IMR-90 (cell line): Measurements from ENCODE around the gene ARFGEF3. TPM values are rescaled to one million over a fixed set of nuclear protein-coding genes. Genes with fewer than 3 reads are reported as not detected.

Experiments used
- ATAC-seq: fragments of 200-7000 bp; cut with Tn5 transposase; 2 replicates; pipeline ENCODE4 v1.9.1; 2020; ENCODE audit warnings: low read depth, mild to moderate bottlenecking, moderate library complexity
- BruUV-seq: library from RNA; stranded (reverse); fragments of 400-500 nt; replicated peaks from 2 replicates; lab custom pipeline; 2021; lab: Mats Ljungman, UMichigan
- CTCF ChIA-PET: fragments of 300-600 bp; formaldehyde crosslinking; extraction: SDS; loops from one replicate; lab custom pipeline; 2021; ENCODE audit warnings: antibody characterized with exemption; lab: Yijun Ruan, JAX
- POLR2A ChIA-PET: fragments of 300-600 bp; sonication (Branson Sonifier 250); formaldehyde crosslinking; loops from one replicate; lab custom pipeline; 2022; ENCODE audit warnings: antibody characterized with exemption; ENCODE audit not compliant: unreplicated experiment; lab: Charles Lee
- DNase-seq: peaks from one replicate; pipeline ENCODE4 v3.0.0; 2013
- H2AFZ ChIP-seq: replicated peaks from 2 replicates; pipeline ENCODE3; 2013; ENCODE audit warnings: low read length, mild to moderate bottlenecking; ENCODE audit not compliant: poor library complexity
- H2AK5ac ChIP-seq: 2 replicates; pipeline ENCODE4 v1.6.1; 2013; ENCODE audit warnings: low read depth, low read length, inconsistent platforms
- H2AK9ac ChIP-seq: replicated peaks from 2 replicates; pipeline ENCODE3; 2013; ENCODE audit warnings: mild to moderate bottlenecking, low read depth, low read length, moderate library complexity; ENCODE audit not compliant: poor library complexity
- H2BK120ac ChIP-seq: 2 replicates; pipeline ENCODE4 v1.6.1; 2013; ENCODE audit warnings: low read depth, low read length, inconsistent platforms
- H2BK15ac ChIP-seq: 3 replicates; pipeline ENCODE4 v1.6.1; 2013; ENCODE audit warnings: low read depth, low read length, inconsistent platforms
- H2BK20ac ChIP-seq: 2 replicates; pipeline ENCODE4 v1.6.1; 2013; ENCODE audit warnings: low read depth, mild to moderate bottlenecking, inconsistent platforms, low read length, moderate library complexity
- H2BK5ac ChIP-seq: 2 replicates; pipeline ENCODE4 v1.6.1; 2013; ENCODE audit warnings: mild to moderate bottlenecking, low read depth, low read length, inconsistent platforms; ENCODE audit not compliant: poor library complexity, severe bottlenecking
- H3K14ac ChIP-seq: replicated peaks from 2 replicates; pipeline ENCODE4 v1.6.1; 2013; ENCODE audit warnings: low read depth, low read length, inconsistent platforms
- H3K18ac ChIP-seq: 2 replicates; pipeline ENCODE4 v1.6.1; 2013; ENCODE audit warnings: low read depth, low read length, control low read depth
- H3K23ac ChIP-seq: 2 replicates; pipeline ENCODE4 v1.6.1; 2013; ENCODE audit warnings: low read depth, low read length, inconsistent platforms
- H3K27ac ChIP-seq: 2 replicates; pipeline ENCODE4 v1.5.1; 2013; ENCODE audit warnings: mild to moderate bottlenecking, control low read depth, low read length; ENCODE audit not compliant: insufficient read depth
- H3K27me3 ChIP-seq: 2 replicates; pipeline ENCODE4 v1.6.1; 2013; ENCODE audit warnings: low read length; ENCODE audit not compliant: control insufficient read depth, insufficient read depth
- H3K36me3 ChIP-seq: 2 replicates; pipeline ENCODE4 v1.6.1; 2013; ENCODE audit warnings: low read length, mixed read lengths; ENCODE audit not compliant: control insufficient read depth, insufficient read depth
- H3K4ac ChIP-seq: 2 replicates; pipeline ENCODE4 v1.6.1; 2013; ENCODE audit warnings: low read depth, low read length, inconsistent platforms
- H3K4me1 ChIP-seq: 2 replicates; pipeline ENCODE4 v1.6.1; 2013; ENCODE audit warnings: low read length, mixed read lengths; ENCODE audit not compliant: control insufficient read depth, insufficient read depth
- H3K4me2 ChIP-seq: 2 replicates; pipeline ENCODE4 v1.6.1; 2013; ENCODE audit warnings: low read depth, mild to moderate bottlenecking, control low read depth, low read length, moderate library complexity
- H3K4me3 ChIP-seq: 2 replicates; pipeline ENCODE4 v1.5.1; 2013; ENCODE audit warnings: low read depth, mild to moderate bottlenecking, control low read depth, low read length, moderate library complexity; ENCODE audit not compliant: insufficient read depth
- H3K56ac ChIP-seq: 2 replicates; pipeline ENCODE4 v1.6.1; 2013; ENCODE audit warnings: low read length, inconsistent platforms; ENCODE audit not compliant: insufficient read depth; ENCODE audit errors: extremely low read depth
- H3K79me1 ChIP-seq, 2 experiments: 2 replicates each; pipeline ENCODE4 v1.6.1; 2013; ENCODE audit warnings: low read length in 2 of 2, inconsistent platforms in 1 of 2, low read depth in 1 of 2
- H3K9ac ChIP-seq: 2 replicates; pipeline ENCODE4 v1.6.1; 2013; ENCODE audit warnings: low read depth, low read length, control low read depth
- H3K9me1 ChIP-seq: 2 replicates; pipeline ENCODE4 v1.6.1; 2013; ENCODE audit warnings: low read length, inconsistent platforms; ENCODE audit not compliant: insufficient read depth
- H3K9me3 ChIP-seq: 2 replicates; pipeline ENCODE4 v1.6.1; 2013; ENCODE audit warnings: low read length; ENCODE audit not compliant: control insufficient read depth, insufficient read depth
- H4K20me1 ChIP-seq: 2 replicates; pipeline ENCODE4 v1.6.1; 2013; ENCODE audit warnings: low read length, inconsistent platforms; ENCODE audit not compliant: insufficient read depth
- H4K5ac ChIP-seq: 2 replicates; pipeline ENCODE4 v1.6.1; 2013; ENCODE audit warnings: mild to moderate bottlenecking, low read depth, low read length, control low read depth
- H4K8ac ChIP-seq, 2 experiments: 2 replicates each; pipeline ENCODE4 v1.6.1; 2013; ENCODE audit warnings: low read depth in 2 of 2, low read length in 2 of 2, control low read depth in 1 of 2, inconsistent platforms in 1 of 2
- H4K91ac ChIP-seq: 2 replicates; pipeline ENCODE4 v1.6.1; 2013; ENCODE audit warnings: low read depth, low read length, inconsistent platforms; ENCODE audit not compliant: insufficient read depth
- CEBPB ChIP-seq: IDR thresholded peaks from 2 replicates; pipeline ENCODE4 v1.6.1; 2012; ENCODE audit warnings: low read depth, low read length, improper control_type of control experiment
- CHD1 ChIP-seq: IDR thresholded peaks from 2 replicates; pipeline ENCODE4 v1.6.1; 2012; ENCODE audit warnings: low read depth, low read length, improper control_type of control experiment
- FOS ChIP-seq: fragments of 150-350 bp; IDR thresholded peaks from 2 replicates; pipeline ENCODE4 v1.6.1; 2016; ENCODE audit warnings: low read depth, low read length
- MAZ ChIP-seq: IDR thresholded peaks from 2 replicates; pipeline ENCODE4 v1.6.1; 2012; ENCODE audit warnings: low read depth, mild to moderate bottlenecking, low read length, improper control_type of control experiment, moderate library complexity, borderline replicate concordance
- MXI1 ChIP-seq: IDR thresholded peaks from 2 replicates; pipeline ENCODE4 v1.6.1; 2012; ENCODE audit warnings: low read depth, mild to moderate bottlenecking, low read length, moderate library complexity, borderline replicate concordance
- NFE2L2 ChIP-seq: fragments of 150-350 bp; IDR thresholded peaks from 2 replicates; pipeline ENCODE4 v1.6.1; 2016; ENCODE audit warnings: low read depth, mild to moderate bottlenecking, low read length
- POLR2A ChIP-seq: IDR thresholded peaks from 2 replicates; pipeline ENCODE4 v1.6.1; 2012; ENCODE audit warnings: mild to moderate bottlenecking, low read depth, low read length
- RAD21 ChIP-seq: IDR thresholded peaks from 2 replicates; pipeline ENCODE4 v1.6.1; 2012; ENCODE audit warnings: low read length, improper control_type of control experiment
- RCOR1 ChIP-seq: IDR thresholded peaks from 2 replicates; pipeline ENCODE4 v1.6.1; 2012; ENCODE audit warnings: mild to moderate bottlenecking, low read length, improper control_type of control experiment; ENCODE audit not compliant: insufficient replicate concordance
- RFX5 ChIP-seq: IDR thresholded peaks from 2 replicates; pipeline ENCODE4 v1.8.0; 2012; ENCODE audit warnings: low read depth, mild to moderate bottlenecking, low read length, moderate library complexity
- SMC3 ChIP-seq: fragments of 150-350 bp; IDR thresholded peaks from 2 replicates; pipeline ENCODE4 v1.6.1; 2016; ENCODE audit warnings: low read depth, mild to moderate bottlenecking, antibody characterized with exemption, low read length, moderate library complexity
- WGBS, 2 experiments: methylation state at CpG; one replicate each; pipeline versions ENCODE4 v1.1.5 to v1.1.7; 2013; ENCODE audit warnings: missing lambda C conversion rate in 2 of 2; ENCODE audit not compliant: insufficient read length in 1 of 2; ENCODE audit errors: extremely low coverage in 2 of 2; 5-methylcytosine and 5-hydroxymethylcytosine counted together
- dilution Hi-C: fragments of 300-500 bp; cut with HindIII; formaldehyde crosslinking; loops from one replicate; pipeline ENCODE4 v1.14.3; 2018; ENCODE audit warnings: low sequenced_read_pairs; ENCODE audit not compliant: unreplicated experiment
- in situ Hi-C: fragments of 300-500 bp; cut with MboI; formaldehyde crosslinking; loops from 3 replicates; pipeline ENCODE4 v1.14.3; 2019; ENCODE audit warnings: low sequenced_read_pairs, inconsistent platforms, mixed read lengths
- intact Hi-C: fragments of 100-400 bp; cut with micrococcal nuclease; formaldehyde crosslinking; loops from 2 replicates; pipeline ENCODE4 v1.10.0; 2022
- polyA plus RNA-seq, 3 experiments: library from polyadenylated mRNA; depleted of rRNA; stranded (reverse); fragments of >200 nt; gene quantifications; 2 replicates each; pipeline ENCODE4 v1.2.3, GENCODE V29; 2012; ENCODE audit warnings: low replicate concordance in 1 of 3
- total RNA-seq: library from RNA; depleted of rRNA; stranded (reverse); fragments of >200 nt; gene quantifications from 2 replicates; pipeline ENCODE4 v1.2.3, GENCODE V29; 2012
- TF ChIP-seq, protein P1 (sequence below): fragments of 150-350 bp; IDR thresholded peaks from 2 replicates; pipeline ENCODE4 v1.6.1; 2016; ENCODE audit warnings: low read depth, mild to moderate bottlenecking, low read length, moderate library complexity, borderline replicate concordance
- TF ChIP-seq, protein P2 (sequence below): fragments of 150-350 bp; IDR thresholded peaks from 2 replicates; pipeline ENCODE4 v1.6.1; 2017; ENCODE audit warnings: mild to moderate bottlenecking, antibody characterized with exemption, low read length, low read depth
- TF ChIP-seq, protein P3 (sequence below): conservative IDR thresholded peaks from 2 replicates; pipeline ENCODE4 v1.5.1; 2012; ENCODE audit warnings: mild to moderate bottlenecking, low read depth, low read length, improper control_type of control experiment

The ARFGEF3 gene
- total and polyA plus RNA-seq, 2 of the 4 experiments (the other 2 are of a cell fraction), result under 0.01 to 0.02 TPM

DNA sequence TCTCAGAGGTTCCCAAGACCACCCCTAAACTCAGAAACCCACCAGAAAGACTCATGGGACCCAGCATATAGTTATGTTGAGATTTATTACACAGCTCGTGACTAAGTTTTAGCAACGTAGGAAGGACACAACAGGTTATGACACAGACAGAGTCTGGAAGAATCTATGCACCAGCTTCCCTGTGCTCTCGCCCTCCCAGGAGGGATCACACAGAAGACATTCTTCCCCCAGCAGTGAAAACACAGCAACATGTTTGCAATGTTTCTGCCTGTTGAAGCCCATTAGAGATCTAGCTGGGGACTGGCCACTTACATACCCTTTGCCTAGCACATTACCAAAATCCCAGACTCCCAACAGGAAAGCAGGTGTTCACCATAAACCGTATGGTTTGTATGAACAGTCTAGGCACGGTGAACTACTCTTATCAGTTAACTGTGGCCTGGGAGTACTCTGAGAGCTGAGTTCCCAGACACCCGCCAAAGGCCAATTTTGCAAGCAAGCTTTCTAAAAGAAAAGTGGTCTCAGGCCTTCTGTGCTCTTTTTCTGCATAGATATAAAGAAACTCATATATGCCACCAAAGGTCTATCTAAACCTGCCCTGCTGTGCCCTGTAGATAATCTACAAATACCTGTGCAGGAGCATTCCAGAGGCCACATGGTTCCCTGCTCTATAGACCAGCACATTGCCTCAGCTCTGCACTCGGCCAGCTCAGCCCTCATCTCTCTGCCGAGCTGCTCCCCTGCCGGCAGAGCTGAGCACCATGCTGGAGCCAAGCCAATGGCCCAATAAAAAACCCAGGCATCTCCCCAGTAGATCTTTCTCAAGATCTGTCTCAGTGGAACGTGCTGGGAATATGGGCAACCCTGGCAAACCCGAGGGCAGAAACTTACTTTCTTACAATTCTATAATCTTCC is 146.3 kb downstream of the ARFGEF3 start:
- H3K27me3 ChIP-seq, result peaks cover 13% of the 10 kb centered on the region
- no peak overlapping the region for H3K18ac ChIP-seq
- H3K56ac ChIP-seq, result no peak overlapping the region
- BruUV-seq, result no TSS peak
- no peak overlapping the region for H2BK20ac ChIP-seq
- H3K36me3 ChIP-seq, result no peaks in the 10 kb centered on the region
- WGBS, 2 experiments, result 47% methylated on average over 3 of the region's 11 CpGs; no CpG with 5 or more reads in 1 of the 2 experiments
- dilution Hi-C loops (no loop called here), in situ Hi-C loops (no loop called here), intact Hi-C loops (no loop called here)
- DNase-seq, result no peak
- H3K27ac ChIP-seq, result no peak overlapping the region
- no peaks in the 10 kb centered on the region for H3K79me1 ChIP-seq
- no peak overlapping the region for H3K14ac ChIP-seq
- H4K20me1 ChIP-seq, result no peaks in the 10 kb centered on the region
- H3K9me1 ChIP-seq, result no peaks in the 10 kb centered on the region
- no peak overlapping the region for H3K4me3 ChIP-seq
- peak; percentile 49; the same call in 1 of the 2 replicates for ATAC-seq
- H3K4me1 ChIP-seq, result no peaks in the 10 kb centered on the region
- no peak overlapping the region for H4K91ac ChIP-seq
- no peak overlapping the region for H3K4me2 ChIP-seq
- H2AK5ac ChIP-seq, result no peak overlapping the region
- no peaks in the 10 kb centered on the region for H3K9me3 ChIP-seq
- H2AK9ac ChIP-seq, result no peak overlapping the region
- ChIA-PET POLR2A (interaction anchor here (0.6 kb wide), 1 partner anchor 48 kb away, joined by 4 read pairs; no protein-coding TSS in a partner anchor), CTCF (no interaction called here)
- H2BK120ac ChIP-seq, result no peak overlapping the region
- H2AFZ ChIP-seq, result no peak overlapping the region
- no peak overlapping the region for H2BK5ac ChIP-seq
- H4K5ac ChIP-seq, result no peak overlapping the region
- no peak overlapping the region for H2BK15ac ChIP-seq
- no peak overlapping the region for H3K4ac ChIP-seq
- H3K9ac ChIP-seq, result no peak overlapping the region
- H4K8ac ChIP-seq, result no peak overlapping the region
- no peak overlapping the region for H3K23ac ChIP-seq
- no peak for TF ChIP-seq POLR2A
- no peak for TF ChIP-seq SMC3
- TF ChIP-seq, protein P1, sequence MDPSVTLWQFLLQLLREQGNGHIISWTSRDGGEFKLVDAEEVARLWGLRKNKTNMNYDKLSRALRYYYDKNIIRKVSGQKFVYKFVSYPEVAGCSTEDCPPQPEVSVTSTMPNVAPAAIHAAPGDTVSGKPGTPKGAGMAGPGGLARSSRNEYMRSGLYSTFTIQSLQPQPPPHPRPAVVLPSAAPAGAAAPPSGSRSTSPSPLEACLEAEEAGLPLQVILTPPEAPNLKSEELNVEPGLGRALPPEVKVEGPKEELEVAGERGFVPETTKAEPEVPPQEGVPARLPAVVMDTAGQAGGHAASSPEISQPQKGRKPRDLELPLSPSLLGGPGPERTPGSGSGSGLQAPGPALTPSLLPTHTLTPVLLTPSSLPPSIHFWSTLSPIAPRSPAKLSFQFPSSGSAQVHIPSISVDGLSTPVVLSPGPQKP, result no peak
- TF ChIP-seq MAZ, result no peak
- no peak for TF ChIP-seq RCOR1
- no peak for TF ChIP-seq FOS
- no peak for TF ChIP-seq CHD1
- TF ChIP-seq RFX5, result no peak
- TF ChIP-seq, protein P2, sequence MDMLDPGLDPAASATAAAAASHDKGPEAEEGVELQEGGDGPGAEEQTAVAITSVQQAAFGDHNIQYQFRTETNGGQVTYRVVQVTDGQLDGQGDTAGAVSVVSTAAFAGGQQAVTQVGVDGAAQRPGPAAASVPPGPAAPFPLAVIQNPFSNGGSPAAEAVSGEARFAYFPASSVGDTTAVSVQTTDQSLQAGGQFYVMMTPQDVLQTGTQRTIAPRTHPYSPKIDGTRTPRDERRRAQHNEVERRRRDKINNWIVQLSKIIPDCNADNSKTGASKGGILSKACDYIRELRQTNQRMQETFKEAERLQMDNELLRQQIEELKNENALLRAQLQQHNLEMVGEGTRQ, result no peak
- TF ChIP-seq MXI1, result no peak
- TF ChIP-seq, protein P3, sequence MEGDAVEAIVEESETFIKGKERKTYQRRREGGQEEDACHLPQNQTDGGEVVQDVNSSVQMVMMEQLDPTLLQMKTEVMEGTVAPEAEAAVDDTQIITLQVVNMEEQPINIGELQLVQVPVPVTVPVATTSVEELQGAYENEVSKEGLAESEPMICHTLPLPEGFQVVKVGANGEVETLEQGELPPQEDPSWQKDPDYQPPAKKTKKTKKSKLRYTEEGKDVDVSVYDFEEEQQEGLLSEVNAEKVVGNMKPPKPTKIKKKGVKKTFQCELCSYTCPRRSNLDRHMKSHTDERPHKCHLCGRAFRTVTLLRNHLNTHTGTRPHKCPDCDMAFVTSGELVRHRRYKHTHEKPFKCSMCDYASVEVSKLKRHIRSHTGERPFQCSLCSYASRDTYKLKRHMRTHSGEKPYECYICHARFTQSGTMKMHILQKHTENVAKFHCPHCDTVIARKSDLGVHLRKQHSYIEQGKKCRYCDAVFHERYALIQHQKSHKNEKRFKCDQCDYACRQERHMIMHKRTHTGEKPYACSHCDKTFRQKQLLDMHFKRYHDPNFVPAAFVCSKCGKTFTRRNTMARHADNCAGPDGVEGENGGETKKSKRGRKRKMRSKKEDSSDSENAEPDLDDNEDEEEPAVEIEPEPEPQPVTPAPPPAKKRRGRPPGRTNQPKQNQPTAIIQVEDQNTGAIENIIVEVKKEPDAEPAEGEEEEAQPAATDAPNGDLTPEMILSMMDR, result no peak
- TF ChIP-seq RAD21, result no peak
- TF ChIP-seq NFE2L2, result no peak
- no peak for TF ChIP-seq CEBPB
